Testis (tissue), 2 donors: ENCODE results near the gene ABHD12.

Source experiments
- POLR2A ChIP-seq: fragments of 450-650 bp; IDR thresholded peaks from one replicate; pipeline ENCODE4 v1.6.1; 2017; ENCODE audit warnings: antibody characterized with exemption, mild to moderate bottlenecking, moderate library complexity
- TF ChIP-seq, protein P1 (sequence below), 3 experiments: fragments of 450-650 bp in 2 of 3; fragments of 200-600 bp in 1 of 3; sonication (generic) in 1 of 3; IDR thresholded peaks; one replicate each; pipeline ENCODE4 v1.5.1; 2016 to 2019; ENCODE audit warnings: antibody characterized with exemption in 3 of 3, mild to moderate bottlenecking in 2 of 3, moderate library complexity in 1 of 3

DNA sequence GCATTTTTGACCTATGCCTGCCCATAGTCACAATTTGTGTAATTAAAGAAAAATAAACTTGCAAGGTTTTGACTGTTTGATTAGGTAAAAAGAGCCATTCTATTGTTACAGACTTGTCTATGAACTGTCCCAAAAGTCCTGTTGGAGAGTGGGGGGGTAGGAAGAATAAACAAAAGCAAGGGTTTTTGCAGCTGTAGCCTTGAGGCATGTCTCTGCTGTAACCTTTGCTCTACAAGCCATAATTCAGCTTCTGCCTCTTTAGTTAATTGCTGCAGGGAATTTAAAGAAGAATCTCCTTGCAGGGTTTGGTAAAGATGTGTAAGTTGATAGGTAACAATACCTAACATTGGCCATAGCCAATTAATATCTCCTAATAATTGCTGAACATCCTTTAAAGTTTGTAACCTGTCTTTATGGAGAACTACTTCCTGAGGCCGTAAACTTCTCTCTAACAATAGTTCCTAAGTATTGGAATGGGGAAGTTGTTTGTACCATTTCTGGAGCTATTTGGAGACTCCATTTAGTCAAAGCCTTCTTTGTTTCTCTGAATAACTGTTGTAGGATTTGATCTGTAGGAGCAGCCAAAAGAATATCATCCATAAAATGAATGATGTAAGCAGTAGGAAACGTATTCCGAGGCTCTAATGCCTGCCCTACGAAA lies 7.9 kb upstream of the ABHD12 start:
- TF ChIP-seq, protein P1, sequence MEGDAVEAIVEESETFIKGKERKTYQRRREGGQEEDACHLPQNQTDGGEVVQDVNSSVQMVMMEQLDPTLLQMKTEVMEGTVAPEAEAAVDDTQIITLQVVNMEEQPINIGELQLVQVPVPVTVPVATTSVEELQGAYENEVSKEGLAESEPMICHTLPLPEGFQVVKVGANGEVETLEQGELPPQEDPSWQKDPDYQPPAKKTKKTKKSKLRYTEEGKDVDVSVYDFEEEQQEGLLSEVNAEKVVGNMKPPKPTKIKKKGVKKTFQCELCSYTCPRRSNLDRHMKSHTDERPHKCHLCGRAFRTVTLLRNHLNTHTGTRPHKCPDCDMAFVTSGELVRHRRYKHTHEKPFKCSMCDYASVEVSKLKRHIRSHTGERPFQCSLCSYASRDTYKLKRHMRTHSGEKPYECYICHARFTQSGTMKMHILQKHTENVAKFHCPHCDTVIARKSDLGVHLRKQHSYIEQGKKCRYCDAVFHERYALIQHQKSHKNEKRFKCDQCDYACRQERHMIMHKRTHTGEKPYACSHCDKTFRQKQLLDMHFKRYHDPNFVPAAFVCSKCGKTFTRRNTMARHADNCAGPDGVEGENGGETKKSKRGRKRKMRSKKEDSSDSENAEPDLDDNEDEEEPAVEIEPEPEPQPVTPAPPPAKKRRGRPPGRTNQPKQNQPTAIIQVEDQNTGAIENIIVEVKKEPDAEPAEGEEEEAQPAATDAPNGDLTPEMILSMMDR (IDR thresholded peaks at IDR 0.05): no peak
- TF ChIP-seq POLR2A: no peak
